Small intestine (tissue), 7 donors: ENCODE measurements around the gene AGPAT2. TPM values are rescaled to one million over a fixed set of nuclear protein-coding genes. Genes with fewer than 3 reads are reported as not detected.

Experiments used
- DNase-seq, 2 donors: peaks; one replicate each; pipeline versions ENCODE4 v3.0.0 to v3.0.0-alpha.2; 2013
- FAIRE-seq: peaks from 2 replicates; lab custom pipeline; 2012; peaks lifted over from hg19 to GRCh38; lab: Jason Lieb, UNC
- H3K27ac ChIP-seq, 3 donors: one replicate each; pipeline ENCODE4 v1.5.1; 2013; ENCODE audit warnings: low read length in 2 of 3, mild to moderate bottlenecking in 2 of 3, control low read depth in 1 of 3, inconsistent platforms in 1 of 3, low read depth in 1 of 3, moderate library complexity in 1 of 3
- H3K27me3 ChIP-seq, 3 donors: one replicate each; pipeline ENCODE4 v1.6.1; 2013; ENCODE audit warnings: low read length in 3 of 3, inconsistent platforms in 1 of 3; ENCODE audit not compliant: control insufficient read depth in 3 of 3, insufficient read depth in 3 of 3
- H3K36me3 ChIP-seq, 3 donors: one replicate each; pipeline ENCODE4 v1.6.1; 2013; ENCODE audit warnings: low read length in 3 of 3, inconsistent platforms in 1 of 3, low read depth in 1 of 3, mild to moderate bottlenecking in 1 of 3, moderate library complexity in 1 of 3; ENCODE audit not compliant: control insufficient read depth in 3 of 3, insufficient read depth in 2 of 3
- H3K4me1 ChIP-seq, 3 donors: one replicate each; pipeline ENCODE4 v1.6.1; 2013; ENCODE audit warnings: low read length in 2 of 3, inconsistent platforms in 1 of 3, low read depth in 1 of 3, mild to moderate bottlenecking in 1 of 3, moderate library complexity in 1 of 3; ENCODE audit not compliant: control insufficient read depth in 3 of 3, insufficient read depth in 2 of 3
- H3K4me3 ChIP-seq, 3 donors: one replicate each; pipeline ENCODE4 v1.5.1; 2013; ENCODE audit warnings: low read length in 3 of 3, control low read depth in 1 of 3, inconsistent platforms in 1 of 3, low read depth in 1 of 3, mild to moderate bottlenecking in 1 of 3, moderate library complexity in 1 of 3
- H3K9me3 ChIP-seq, 2 donors: one replicate each; pipeline ENCODE4 v1.6.1; 2013; ENCODE audit warnings: low read depth in 1 of 2, low read length in 1 of 2; ENCODE audit not compliant: control insufficient read depth in 2 of 2, insufficient read depth in 1 of 2
- WGBS, 3 donors: extraction: QIAGEN DNeasy Blood & Tissue Kit; methylation state at CpG; one replicate each; pipeline ENCODE4 v1.1.7; 2013; 5-methylcytosine and 5-hydroxymethylcytosine counted together
- polyA plus RNA-seq, 4 donors: library from polyadenylated mRNA; stranded (reverse) in 3 of 4; unstranded in 1 of 4; fragments of 200-250 nt in 3 of 4; fragments of 120-200 nt in 1 of 4; gene quantifications; one replicate each; pipeline versions ENCODE4 v1.2.1 to v1.2.3, GENCODE V29; 2013
- donor health status: healthy with polysubstance abuse.
- donor health status: control.
- donor health status: control.
- donor health status: Bipolar disorder and iron deficiency.
- donor health status: healthy.

Gene AGPAT2
- polyA plus RNA-seq, 4 donors = 222 to 653 (median 363) TPM

GRCh38 chr9:136723362-136723976, 36.2 kb upstream of the AGPAT2 start:
- peaks cover 0 to 57% (median 3%) of the 10 kb centered on the region in 3 donors for H3K4me1 ChIP-seq
- H3K27ac ChIP-seq = no peak overlapping the region
- H3K4me3 ChIP-seq = no peak overlapping the region
- H3K36me3 ChIP-seq = peaks cover 10 to 71% (median 20%) of the 10 kb centered on the region in 3 donors
- FAIRE-seq = no peak
- WGBS, 3 donors = 86 to 90% (median 89%) methylated on average over 22 to 32 of the region's 32 CpGs
- DNase-seq = no peak
- no peaks in the 10 kb centered on the region for H3K27me3 ChIP-seq
- no peaks in the 10 kb centered on the region for H3K9me3 ChIP-seq

- no peak overlapping the region for H3K27ac ChIP-seq
- H3K9me3 ChIP-seq = no peaks in the 10 kb centered on the region
- no peak for FAIRE-seq
- H3K4me1 ChIP-seq = peaks cover 0 to 57% (median 3%) of the 10 kb centered on the region in 3 donors
- H3K27me3 ChIP-seq = no peaks in the 10 kb centered on the region
- WGBS, 3 donors = 82 to 88% (median 84%) methylated on average over 24 of the region's 24 CpGs
- no peak overlapping the region for H3K4me3 ChIP-seq
- no peak for DNase-seq
- peaks cover 10 to 71% (median 20%) of the 10 kb centered on the region in 3 donors for H3K36me3 ChIP-seq
Measured at GRCh38 chr9:136722969-136723356, 35.7 kb upstream of the AGPAT2 start.

GRCh38 chr9:136722093-136722968, 35.1 kb upstream of the AGPAT2 start:
- 77 to 80% (median 77%) methylated on average over 28 to 31 of the region's 31 CpGs for WGBS, 3 donors
- FAIRE-seq = no peak

GRCh38 chr9:136721339-136722092, 34.3 kb upstream of the AGPAT2 start:
- Histone ChIP-seq H3K27me3 (peaks cover 0 to 2% (median 0%) of the 10 kb centered on the region in 3 donors), H3K9me3 (no peaks in the 10 kb centered on the region), H3K36me3 (peaks cover 10 to 66% (median 20%) of the 10 kb centered on the region in 3 donors), H3K4me1 (peaks cover 0 to 52% (median 3%) of the 10 kb centered on the region in 3 donors), H3K4me3 (no peak overlapping the region), H3K27ac (no peak overlapping the region)
- 62 to 66% (median 62%) methylated on average over 29 to 30 of the region's 30 CpGs for WGBS, 3 donors
- FAIRE-seq (no peak), DNase-seq (no peak)

More at GRCh38 chr9:136722093-136722968, 35.1 kb upstream of the AGPAT2 start:
- no peak for DNase-seq
- H3K27ac ChIP-seq = no peak overlapping the region
- H3K4me1 ChIP-seq = peaks cover 0 to 57% (median 3%) of the 10 kb centered on the region in 3 donors
- no peaks in the 10 kb centered on the region for H3K27me3 ChIP-seq
- H3K9me3 ChIP-seq = no peaks in the 10 kb centered on the region
- H3K4me3 ChIP-seq = no peak overlapping the region
- H3K36me3 ChIP-seq = peaks cover 10 to 71% (median 20%) of the 10 kb centered on the region in 3 donors

- peak overlapping the region in 1 of 3 donors; percentile 37 for H3K27ac ChIP-seq
- 68 to 71% (median 69%) methylated on average over 11 of the region's 11 CpGs for WGBS, 3 donors
- no peak for DNase-seq
Measured at GRCh38 chr9:136720898-136721338, 33.7 kb upstream of the AGPAT2 start.

GRCh38 chr9:136720251-136720897, 33.1 kb upstream of the AGPAT2 start:
- DNase-seq = no peak

More at GRCh38 chr9:136720898-136721338, 33.7 kb upstream of the AGPAT2 start:
- FAIRE-seq = no peak
- H3K4me1 ChIP-seq = peaks cover 0 to 46% (median 0%) of the 10 kb centered on the region in 3 donors
- H3K36me3 ChIP-seq = peaks cover 10 to 60% (median 20%) of the 10 kb centered on the region in 3 donors
- H3K27me3 ChIP-seq = peaks cover 0 to 2% (median 0%) of the 10 kb centered on the region in 3 donors
- no peaks in the 10 kb centered on the region for H3K9me3 ChIP-seq
- no peak overlapping the region for H3K4me3 ChIP-seq

GRCh38 chr9:136719195-136719880, 32.1 kb upstream of the AGPAT2 start:
- peaks cover 0 to 5% (median 0%) of the 10 kb centered on the region in 3 donors for H3K27me3 ChIP-seq
- H3K4me3 ChIP-seq = no peak overlapping the region
- 16 to 47% (median 38%) methylated on average over 21 to 24 of the region's 24 CpGs for WGBS, 3 donors
- H3K4me1 ChIP-seq = peaks cover 0 to 42% (median 0%) of the 10 kb centered on the region in 3 donors
- H3K27ac ChIP-seq = no peak overlapping the region
- FAIRE-seq = no peak
- no peaks in the 10 kb centered on the region for H3K9me3 ChIP-seq
- DNase-seq = peak in 1 of 2 donors; percentile 36
- H3K36me3 ChIP-seq = peaks cover 2 to 49% (median 14%) of the 10 kb centered on the region in 3 donors

More at GRCh38 chr9:136720251-136720897, 33.1 kb upstream of the AGPAT2 start:
- no peak for FAIRE-seq
- H3K27me3 ChIP-seq = peaks cover 0 to 2% (median 0%) of the 10 kb centered on the region in 3 donors
- no peak overlapping the region for H3K4me3 ChIP-seq
- no peaks in the 10 kb centered on the region for H3K9me3 ChIP-seq
- 34 to 40% (median 37%) methylated on average over 16 to 20 of the region's 20 CpGs for WGBS, 3 donors
- H3K36me3 ChIP-seq = peaks cover 7 to 54% (median 17%) of the 10 kb centered on the region in 3 donors
- peak overlapping the region in 1 of 3 donors; percentile 37 for H3K27ac ChIP-seq
- peaks cover 0 to 41% (median 0%) of the 10 kb centered on the region in 3 donors for H3K4me1 ChIP-seq
